ENCODE data around the gene B3GALT6.
A peak's percentile ranks its signal among the peaks of the same experiment; 100 is the strongest.
"Not testable (repeated sequence)": the region's sequence is repeated elsewhere in the genome, so short reads cannot be mapped to it uniquely, and the experiment has no call there.

The B3GALT6 gene

GRCh38 chr1:1245817-1246576 is 14.0 kb downstream of the B3GALT6 start:
- DNase-seq: no peak

DNA sequence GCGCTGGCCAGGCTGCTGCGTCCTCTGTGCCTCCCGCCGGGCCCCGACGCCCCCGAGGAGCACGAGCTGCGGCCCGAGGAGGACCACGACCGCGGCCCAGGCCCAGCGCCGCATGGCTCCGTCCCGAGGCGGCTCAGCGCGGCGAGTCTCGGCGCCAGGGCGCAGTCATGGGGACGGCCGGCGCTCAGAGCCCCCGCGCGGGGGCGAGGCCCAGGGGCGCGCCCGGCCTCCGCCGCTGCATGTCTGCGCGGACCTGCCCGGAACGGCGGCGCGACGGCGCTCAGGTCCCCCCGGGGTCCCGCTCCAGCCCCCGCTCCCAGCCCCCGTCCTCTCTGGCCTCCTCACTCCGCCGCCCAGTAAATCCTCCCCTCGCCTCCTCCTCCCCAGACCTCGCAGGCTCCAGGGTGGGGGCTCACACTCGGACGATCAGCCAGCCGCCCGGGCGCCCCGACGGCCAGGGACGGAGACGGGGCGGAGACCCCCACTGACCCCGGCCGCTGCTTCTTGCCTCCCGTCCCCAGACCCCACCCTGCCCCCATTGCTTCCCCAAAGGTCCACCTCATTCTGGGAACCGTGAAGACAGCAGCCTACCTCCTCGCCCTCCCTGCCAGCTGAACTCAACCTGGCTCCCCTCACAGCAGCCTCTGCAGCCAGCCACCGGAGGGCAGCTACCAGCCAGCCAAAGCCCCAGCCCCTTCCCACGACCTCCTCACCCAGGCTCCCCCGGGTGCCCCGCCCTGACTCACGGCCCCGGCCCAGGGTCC is 14.7 kb downstream of the B3GALT6 start, which contains the start of gene C1QTNF12:
Gene C1QTNF12, minus strand, starts transcription at position 146 of the 764 bp plus-strand sequence. Its CDS starts 32 bp downstream, at position 114.
- no peak for DNase-seq

DNA sequence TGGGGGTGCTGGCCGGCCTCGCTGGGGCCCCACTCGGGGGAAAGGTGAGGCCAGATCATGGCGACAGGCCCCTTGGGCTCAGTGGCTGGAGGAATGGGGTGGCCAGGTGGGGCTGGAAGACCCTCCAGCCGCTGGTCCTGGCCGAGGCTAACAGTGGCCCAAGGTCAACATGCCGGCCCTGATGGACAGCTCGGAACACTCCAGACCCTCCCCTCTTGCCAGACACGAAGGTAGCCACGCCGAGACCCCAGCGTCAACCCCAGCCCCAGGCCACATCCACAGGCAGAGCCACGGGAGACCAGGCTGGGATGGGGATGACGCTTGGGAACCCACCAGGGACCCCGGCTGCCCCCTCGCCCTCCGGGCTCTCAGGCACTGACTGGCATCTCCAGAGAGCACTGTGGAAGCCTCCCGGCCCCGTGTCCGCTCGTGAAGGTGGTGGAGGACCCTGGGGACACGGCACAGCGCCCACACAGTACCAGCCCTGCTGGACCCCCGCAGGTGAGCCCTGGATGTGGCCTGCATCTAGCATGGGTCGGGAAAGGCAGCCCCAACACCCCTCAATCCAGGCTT is 15.4 kb downstream of the B3GALT6 start:
- DNase-seq: no peak

DNA sequence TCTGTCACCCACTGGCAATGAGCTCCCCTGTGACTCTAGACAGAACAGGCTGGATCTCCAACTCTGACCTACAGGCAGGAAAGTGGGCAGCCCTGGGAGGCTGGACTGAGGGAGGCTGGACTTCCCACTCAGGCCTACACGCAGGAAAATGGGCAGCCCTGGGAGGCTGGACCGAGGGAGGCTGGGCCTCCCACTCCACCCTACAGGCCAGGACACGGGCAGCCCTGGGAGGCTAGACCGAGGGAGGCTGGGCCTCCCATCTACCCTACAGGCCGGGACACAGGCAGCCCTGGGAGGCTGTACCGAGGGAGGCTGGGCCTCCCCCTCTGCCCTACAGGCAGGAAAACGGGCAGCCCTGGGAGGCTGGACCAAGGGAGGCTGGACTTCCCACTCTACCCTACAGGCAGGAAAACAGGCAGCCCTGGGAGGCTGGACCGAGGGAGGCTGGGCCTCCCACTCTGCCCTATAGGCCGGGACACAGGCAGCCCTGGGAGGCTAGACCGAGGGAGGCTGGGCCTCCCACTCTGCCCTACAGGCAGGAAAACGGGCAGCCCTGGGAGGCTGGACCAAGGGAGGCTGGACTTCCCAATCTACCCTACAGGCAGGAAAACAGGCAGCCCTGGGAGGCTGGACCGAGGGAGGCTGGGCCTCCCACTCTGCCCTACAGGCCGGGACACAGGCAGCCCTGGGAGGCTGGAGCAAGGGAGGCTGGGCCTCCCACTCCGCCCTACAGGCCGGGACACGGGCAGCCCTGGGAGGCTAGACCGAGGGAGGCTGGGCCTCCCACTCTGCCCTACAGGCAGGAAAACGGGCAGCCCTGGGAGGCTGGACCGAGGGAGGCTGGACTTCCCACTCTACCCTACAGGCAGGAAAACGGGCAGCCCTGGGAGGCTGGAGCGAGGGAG is 16.2 kb downstream of the B3GALT6 start:
- DNase-seq: not testable (repeated sequence)

DNA sequence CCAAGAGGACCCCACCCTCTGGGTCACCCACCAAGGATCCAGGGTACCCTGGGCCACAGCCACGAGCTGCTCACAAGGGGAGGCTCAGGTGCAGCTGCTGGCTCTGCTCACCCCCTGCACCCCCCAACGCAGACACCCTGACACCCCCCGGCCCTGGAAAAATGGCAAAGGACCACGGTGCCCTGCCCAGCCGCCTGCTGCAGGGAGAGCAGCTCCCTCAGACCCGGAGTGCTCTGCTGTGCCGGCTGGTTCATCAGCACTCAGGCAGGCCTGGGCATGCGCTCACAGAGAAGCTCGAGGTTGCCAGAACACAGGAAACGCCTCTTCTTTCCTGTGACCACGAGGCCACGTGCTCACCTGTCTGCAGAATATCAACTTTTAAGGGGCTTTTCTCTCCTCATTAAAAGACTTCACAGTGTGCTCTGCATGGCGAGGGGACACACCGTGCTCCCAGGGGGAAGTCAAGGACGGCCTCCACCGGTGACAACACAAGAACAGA is 18.8 kb downstream of the B3GALT6 start:
- peak; percentile 65 for DNase-seq

DNA sequence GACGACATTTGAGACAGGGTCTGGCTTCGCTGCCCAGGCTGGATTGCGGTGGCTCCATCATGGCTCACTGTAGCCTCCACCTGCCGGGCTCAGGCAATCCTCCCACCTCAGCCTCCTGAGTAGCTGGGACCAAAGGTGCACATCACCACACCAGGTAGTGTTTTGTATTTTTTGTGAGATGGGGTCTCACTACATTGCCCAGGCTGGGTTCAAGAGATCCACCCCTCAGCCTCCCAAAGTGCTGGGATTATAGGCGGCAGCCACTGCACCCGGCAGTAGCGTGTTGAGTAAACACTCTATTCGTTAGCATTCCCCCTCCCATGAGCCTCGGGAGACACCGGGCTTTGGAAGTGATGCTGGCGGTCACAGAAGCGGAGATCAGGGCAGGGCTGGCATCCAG is 21.3 kb downstream of the B3GALT6 start:
- DNase-seq: no peak

- DNase-seq: no peak
Observed at GRCh38 chr1:1253972-1254666, 22.1 kb downstream of the B3GALT6 start.

- DNase-seq: no peak
Observed at GRCh38 chr1:1254667-1254998, 22.6 kb downstream of the B3GALT6 start.

DNA sequence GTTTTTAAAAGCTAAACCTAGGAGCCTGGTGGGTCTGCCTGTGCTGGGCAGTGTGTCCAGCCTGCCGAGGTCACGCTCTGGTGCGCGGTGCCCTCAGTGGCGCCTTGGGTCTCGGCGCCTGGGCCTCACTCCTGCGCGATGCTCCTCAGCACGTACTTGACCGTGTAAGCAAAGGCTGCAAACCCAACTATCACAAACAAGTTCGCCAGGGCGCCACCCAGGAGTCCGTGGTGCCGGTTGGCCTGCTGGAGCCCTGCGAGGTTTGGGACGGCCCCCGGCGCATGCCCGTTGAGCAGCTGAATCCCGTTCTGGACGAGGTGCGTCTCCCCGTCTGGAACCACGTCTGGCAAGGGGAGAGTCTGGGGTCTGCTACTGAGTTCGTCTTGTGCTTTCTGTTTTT is 23.0 kb downstream of the B3GALT6 start:
- DNase-seq: no peak

DNA sequence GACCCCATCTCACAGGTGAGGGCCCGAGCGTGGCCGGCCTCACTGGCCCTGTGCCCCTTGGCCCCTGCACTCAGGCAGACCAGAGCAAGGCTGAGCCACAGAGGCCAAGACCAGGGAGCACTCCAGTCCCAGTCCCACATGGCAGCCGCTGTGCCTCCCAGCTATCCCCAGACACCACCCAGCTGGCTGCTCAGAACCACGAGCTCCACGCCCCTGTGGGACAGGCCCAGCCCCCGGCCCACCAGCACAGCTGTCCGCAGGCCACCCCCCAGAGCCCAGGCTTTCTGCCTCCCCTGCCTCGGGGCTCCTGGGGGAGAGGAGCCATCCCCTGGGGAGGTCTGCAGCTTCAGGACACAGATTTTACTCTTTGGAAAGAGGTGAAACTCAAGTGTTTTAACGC is 23.6 kb downstream of the B3GALT6 start:
- DNase-seq: no peak

GRCh38 chr1:1256956-1257871 is 25.2 kb downstream of the B3GALT6 start:
- DNase-seq: no peak

- no peak for DNase-seq
Observed at GRCh38 chr1:1259119-1259488, 27.1 kb downstream of the B3GALT6 start.

- DNase-seq: no peak
Observed at GRCh38 chr1:1259540-1259939, 27.5 kb downstream of the B3GALT6 start.

GRCh38 chr1:1259951-1260600 is 28.0 kb downstream of the B3GALT6 start:
- no peak for DNase-seq

DNA sequence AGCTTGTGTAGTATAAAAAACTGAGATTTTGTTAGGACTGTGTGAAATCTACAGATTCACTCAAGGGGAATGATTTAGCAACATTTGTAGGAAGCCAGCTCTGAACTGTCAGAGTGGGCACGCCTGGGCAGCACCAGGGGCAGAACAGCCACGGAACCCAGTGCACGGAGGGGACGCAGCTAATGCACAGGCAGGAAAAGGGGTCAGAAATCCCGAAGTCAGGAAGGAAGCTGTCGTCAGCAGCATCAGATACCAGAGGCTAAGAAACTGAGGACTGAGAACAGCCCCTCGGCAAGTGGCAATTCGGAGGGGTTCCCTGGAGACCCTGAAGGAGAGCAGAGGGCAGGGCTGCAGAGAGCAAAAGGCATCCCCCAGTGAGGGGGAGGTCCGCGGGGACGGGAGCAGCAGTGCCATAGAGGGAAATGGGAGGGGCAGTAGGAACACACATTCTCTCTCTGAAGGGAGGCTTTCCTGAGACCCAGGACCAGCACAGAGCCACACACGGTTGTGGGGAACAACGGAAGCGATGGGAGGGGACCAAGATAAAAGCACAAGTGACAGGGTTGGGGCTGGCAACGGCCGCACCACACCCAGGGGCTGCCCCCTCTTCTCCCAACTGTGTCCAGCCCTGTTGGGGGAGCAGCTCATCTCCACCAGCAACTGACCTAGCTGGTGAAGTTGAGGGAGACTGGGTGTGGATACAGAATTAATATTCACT is 29.0 kb downstream of the B3GALT6 start:
- no peak for DNase-seq

- DNase-seq: no peak
Observed at GRCh38 chr1:1262071-1262470, 30.0 kb downstream of the B3GALT6 start.

DNA sequence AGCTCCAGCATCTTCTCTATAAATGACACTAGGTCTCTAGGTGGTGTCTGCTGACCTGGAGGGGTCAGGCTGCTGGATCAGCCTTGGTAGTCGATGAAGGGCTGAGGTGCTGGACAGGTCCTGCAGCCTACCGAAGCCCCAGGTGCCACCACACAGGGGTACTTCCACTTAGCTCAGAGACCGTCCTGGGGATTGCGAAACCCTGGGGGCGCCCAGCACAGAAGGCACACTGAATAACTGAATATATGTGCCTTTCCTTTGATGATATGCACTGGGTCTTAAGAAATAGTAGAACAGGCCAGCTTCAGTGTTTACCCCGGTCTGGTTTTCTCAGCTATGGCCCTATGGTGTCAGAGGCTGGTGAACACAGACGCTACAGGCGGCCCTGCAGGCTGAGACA is 30.7 kb downstream of the B3GALT6 start:
- no peak for DNase-seq

DNA sequence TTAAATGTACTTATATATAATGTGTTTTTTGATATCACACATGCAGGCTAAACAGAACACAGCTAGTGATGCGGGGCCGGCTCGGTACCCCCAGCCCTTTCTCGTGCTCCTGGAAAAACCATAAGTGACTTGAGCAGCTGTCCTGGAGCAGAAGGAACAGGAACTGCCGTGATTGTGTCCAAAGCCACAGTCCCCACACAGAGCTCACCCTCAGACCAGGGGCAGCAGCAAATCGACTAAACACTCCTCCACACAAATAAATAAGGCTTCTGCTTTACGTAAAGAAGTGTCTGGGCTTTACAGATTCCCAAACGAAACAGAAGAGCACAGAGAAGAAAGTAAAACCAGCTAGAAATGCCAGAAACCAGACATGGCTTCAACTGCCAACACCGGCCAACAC is 32.0 kb downstream of the B3GALT6 start:
- no peak for DNase-seq

- DNase-seq: no peak
Observed at GRCh38 chr1:1264868-1265272, 32.8 kb downstream of the B3GALT6 start.
